GM18951 (cell line): ENCODE measurements around the gene SLC5A12.

Source experiments
- POLR2A ChIP-seq: IDR thresholded peaks from 4 replicates; pipeline ENCODE4 v1.6.1; 2011; ENCODE audit warnings: mild to moderate bottlenecking; ENCODE audit not compliant: insufficient read length, insufficient read depth; ENCODE audit errors: extremely low read depth
- in situ Hi-C: fragments of 300-500 bp; cut with MboI; formaldehyde crosslinking; loops from one replicate; pipeline ENCODE4 v1.12.0; 2022; ENCODE audit warnings: low sequenced_read_pairs, mixed read lengths, inconsistent platforms; ENCODE audit not compliant: unreplicated experiment

SLC5A12 gene

GRCh38 chr11:26710489-26710888, 11.4 kb downstream of the SLC5A12 start:
- in situ Hi-C loops, result no loop called here
- TF ChIP-seq POLR2A, result no peak

- TF ChIP-seq POLR2A, result no peak
- in situ Hi-C loops, result no loop called here
Measured at GRCh38 chr11:26708736-26709456, 13.0 kb downstream of the SLC5A12 start.

GRCh38 chr11:26706181-26706580, 15.7 kb downstream of the SLC5A12 start:
- in situ Hi-C loops, result no loop called here
- no peak for TF ChIP-seq POLR2A

GRCh38 chr11:26704249-26704648, 17.6 kb downstream of the SLC5A12 start:
- in situ Hi-C loops, result no loop called here
- no peak for TF ChIP-seq POLR2A

- in situ Hi-C loops, result no loop called here
Measured at GRCh38 chr11:26703411-26704191, 18.3 kb downstream of the SLC5A12 start.

GRCh38 chr11:26702406-26702805, 19.5 kb downstream of the SLC5A12 start:
- in situ Hi-C loops, result no loop called here
- no peak for TF ChIP-seq POLR2A

More at GRCh38 chr11:26703411-26704191, 18.3 kb downstream of the SLC5A12 start:
- no peak for TF ChIP-seq POLR2A

GRCh38 chr11:26700574-26701235, 21.2 kb downstream of the SLC5A12 start:
- in situ Hi-C loops, result no loop called here
- TF ChIP-seq POLR2A, result no peak

GRCh38 chr11:26698224-26698623, 23.6 kb downstream of the SLC5A12 start:
- TF ChIP-seq POLR2A, result no peak
- in situ Hi-C loops, result no loop called here

- no peak for TF ChIP-seq POLR2A
- in situ Hi-C loops, result no loop called here
Measured at GRCh38 chr11:26696330-26696729, 25.5 kb downstream of the SLC5A12 start.

GRCh38 chr11:26688701-26689100, 33.2 kb downstream of the SLC5A12 start:
- TF ChIP-seq POLR2A, result no peak
- in situ Hi-C loops, result no loop called here

- TF ChIP-seq POLR2A, result no peak
- in situ Hi-C loops, result no loop called here
Measured at GRCh38 chr11:26687351-26687750, 34.5 kb downstream of the SLC5A12 start.

GRCh38 chr11:26677566-26677965, 44.3 kb downstream of the SLC5A12 start:
- in situ Hi-C loops, result no loop called here

GRCh38 chr11:26676641-26677040, 45.2 kb downstream of the SLC5A12 start:
- in situ Hi-C loops, result no loop called here
- no peak for TF ChIP-seq POLR2A

More at GRCh38 chr11:26677566-26677965, 44.3 kb downstream of the SLC5A12 start:
- TF ChIP-seq POLR2A, result no peak
